RWPE1 (cell line): ENCODE results near the gene RBCK1.

Experiments used
- CTCF ChIA-PET: fragments of 350-600 bp; sonication (Branson Sonifier 250); formaldehyde crosslinking; extraction: SDS; loops from one replicate; lab custom pipeline; 2021; lab: Yijun Ruan, JAX
- POLR2A ChIA-PET: fragments of 400-600 bp; formaldehyde crosslinking; extraction: SDS; loops from one replicate; lab custom pipeline; 2020; ENCODE audit warnings: antibody characterized with exemption; ENCODE audit not compliant: low non-redundant PET; lab: Yijun Ruan, JAX
- DNase-seq: peaks from one replicate; pipeline ENCODE4 v3.0.0; 2012; ENCODE audit warnings: low spot score
- H3K27ac ChIP-seq: fragments of 450-650 bp; 2 replicates; pipeline ENCODE4 v1.5.1; 2017
- CTCF ChIP-seq: fragments of 450-650 bp; conservative IDR thresholded peaks from 2 replicates; pipeline ENCODE4 v1.5.1; 2017; ENCODE audit warnings: low read depth, mild to moderate bottlenecking

RBCK1 gene

GRCh38 chr20:438571-439469 is 30.7 kb downstream of the RBCK1 start:
- H3K27ac ChIP-seq, result peak overlapping the region; percentile 27
- POLR2A ChIA-PET, result no interaction called here
- no peak for TF ChIP-seq CTCF
- CTCF ChIA-PET, result no interaction called here
- DNase-seq, result no peak

- H3K27ac ChIP-seq, result no peak overlapping the region
- ChIA-PET CTCF (no interaction called here), POLR2A (no interaction called here)
- no peak for DNase-seq
- TF ChIP-seq CTCF, result no peak
Measured at GRCh38 chr20:440148-440547, 32.0 kb downstream of the RBCK1 start.

- TF ChIP-seq CTCF, result no peak
- ChIA-PET CTCF (no interaction called here), POLR2A (interaction anchor here (0.6 kb wide), 1 partner anchor 378 kb away, joined by 3 read pairs; no protein-coding TSS in a partner anchor)
- DNase-seq, result no peak
- no peak overlapping the region for H3K27ac ChIP-seq
Measured at GRCh38 chr20:440636-441035, 32.5 kb downstream of the RBCK1 start.

- no peak for TF ChIP-seq CTCF
- DNase-seq, result no peak
- POLR2A ChIA-PET, result interaction anchor here (0.7 kb wide), 1 partner anchor 44 kb away, joined by 6 read pairs; no protein-coding TSS in a partner anchor
- CTCF ChIA-PET, result no interaction called here
- no peak overlapping the region for H3K27ac ChIP-seq
Measured at GRCh38 chr20:443223-443775, 35.2 kb downstream of the RBCK1 start.

GRCh38 chr20:444117-444516 is 36.0 kb downstream of the RBCK1 start:
- no peak for DNase-seq
- ChIA-PET CTCF (no interaction called here), POLR2A (interaction anchor here (0.7 kb wide), 1 partner anchor 43 kb away, joined by 6 read pairs; no protein-coding TSS in a partner anchor)
- H3K27ac ChIP-seq, result no peak overlapping the region
- no peak for TF ChIP-seq CTCF

GRCh38 chr20:444862-445426 is 36.8 kb downstream of the RBCK1 start:
- CTCF ChIA-PET, result no interaction called here
- POLR2A ChIA-PET, result interaction anchor here (0.5 to 0.6 kb wide), 2 partner anchors 12 to 200 kb away, joined by 4 to 9 read pairs; no protein-coding TSS in a partner anchor
- H3K27ac ChIP-seq, result peak overlapping the region; percentile 39
- no peak for DNase-seq
- no peak for TF ChIP-seq CTCF
